ENCODE measurements around the gene C3orf52.

C3orf52 gene

DNA sequence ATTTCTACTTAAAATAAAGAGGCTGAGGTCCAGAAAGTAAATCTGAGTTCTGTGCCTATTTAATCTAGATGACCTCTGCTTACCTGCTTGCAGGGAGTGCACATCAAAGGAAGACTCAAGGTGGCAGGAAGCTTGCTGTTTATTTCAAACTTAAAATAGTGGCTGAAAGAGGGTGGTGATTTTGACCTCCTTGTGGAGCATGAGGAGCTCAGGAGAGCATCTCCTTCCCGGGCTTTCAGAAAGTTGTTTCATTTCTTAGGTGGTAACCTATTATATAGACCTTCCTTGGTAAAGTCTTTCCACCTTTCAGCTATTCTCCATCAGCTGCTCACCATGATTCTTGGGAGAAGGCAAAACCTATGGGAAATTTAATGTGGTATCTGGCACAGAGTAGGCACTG is 46.4 kb downstream of the C3orf52 start:
- H3K27ac ChIP-seq (replicated peaks), result peak overlapping the region; percentile 22
- H3K27me3 ChIP-seq (ENCODE audit: insufficient read depth, poor library complexity, severe bottlenecking), result no peaks in the 10 kb centered on the region
- TF ChIP-seq POLR2AphosphoS5 (IDR thresholded peaks at IDR 0.05; ENCODE audit: low read depth) (no peak), CTCF (IDR thresholded peaks at IDR 0.05; ENCODE audit: insufficient read depth, low read length) (no peak), SPI1 (IDR thresholded peaks at IDR 0.05; ENCODE audit: borderline replicate concordance, low read depth) (no peak), GABPA (IDR thresholded peaks at IDR 0.05; ENCODE audit: low read depth) (no peak)
- TF ChIP-seq, protein P1, sequence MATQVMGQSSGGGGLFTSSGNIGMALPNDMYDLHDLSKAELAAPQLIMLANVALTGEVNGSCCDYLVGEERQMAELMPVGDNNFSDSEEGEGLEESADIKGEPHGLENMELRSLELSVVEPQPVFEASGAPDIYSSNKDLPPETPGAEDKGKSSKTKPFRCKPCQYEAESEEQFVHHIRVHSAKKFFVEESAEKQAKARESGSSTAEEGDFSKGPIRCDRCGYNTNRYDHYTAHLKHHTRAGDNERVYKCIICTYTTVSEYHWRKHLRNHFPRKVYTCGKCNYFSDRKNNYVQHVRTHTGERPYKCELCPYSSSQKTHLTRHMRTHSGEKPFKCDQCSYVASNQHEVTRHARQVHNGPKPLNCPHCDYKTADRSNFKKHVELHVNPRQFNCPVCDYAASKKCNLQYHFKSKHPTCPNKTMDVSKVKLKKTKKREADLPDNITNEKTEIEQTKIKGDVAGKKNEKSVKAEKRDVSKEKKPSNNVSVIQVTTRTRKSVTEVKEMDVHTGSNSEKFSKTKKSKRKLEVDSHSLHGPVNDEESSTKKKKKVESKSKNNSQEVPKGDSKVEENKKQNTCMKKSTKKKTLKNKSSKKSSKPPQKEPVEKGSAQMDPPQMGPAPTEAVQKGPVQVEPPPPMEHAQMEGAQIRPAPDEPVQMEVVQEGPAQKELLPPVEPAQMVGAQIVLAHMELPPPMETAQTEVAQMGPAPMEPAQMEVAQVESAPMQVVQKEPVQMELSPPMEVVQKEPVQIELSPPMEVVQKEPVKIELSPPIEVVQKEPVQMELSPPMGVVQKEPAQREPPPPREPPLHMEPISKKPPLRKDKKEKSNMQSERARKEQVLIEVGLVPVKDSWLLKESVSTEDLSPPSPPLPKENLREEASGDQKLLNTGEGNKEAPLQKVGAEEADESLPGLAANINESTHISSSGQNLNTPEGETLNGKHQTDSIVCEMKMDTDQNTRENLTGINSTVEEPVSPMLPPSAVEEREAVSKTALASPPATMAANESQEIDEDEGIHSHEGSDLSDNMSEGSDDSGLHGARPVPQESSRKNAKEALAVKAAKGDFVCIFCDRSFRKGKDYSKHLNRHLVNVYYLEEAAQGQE (IDR thresholded peaks at IDR 0.05; ENCODE audit: insufficient replicate concordance, low read depth), result no peak
- no peak overlapping the region for H3K4me3 ChIP-seq (replicated peaks; ENCODE audit: insufficient read depth, low read length)
- DNase-seq (ENCODE audit: low read depth in 1 of 2, low spot score in 1 of 2), result no peak

GRCh38 chr3:112132975-112133448 is 46.8 kb downstream of the C3orf52 start, which contains the start of gene GCSAM:
Gene GCSAM (minus strand): TSS chr3:112133248. CDS start chr3:112133120, 128 bp downstream.
- DNase-seq (ENCODE audit: low read depth in 1 of 2, low spot score in 1 of 2), result peak; percentile 27 to 90
- Histone ChIP-seq H3K27ac (replicated peaks) (peak within 1 kb of the TSS; percentile 22), H3K4me3 (replicated peaks; ENCODE audit: insufficient read depth, low read length) (no peak within 1 kb of the TSS), H3K27me3 (ENCODE audit: insufficient read depth, poor library complexity, severe bottlenecking) (no peaks in the 10 kb centered on the region)
- TF ChIP-seq CTCF (IDR thresholded peaks at IDR 0.05; ENCODE audit: insufficient read depth, low read length), result no peak
- peak; percentile 55 for TF ChIP-seq GABPA (IDR thresholded peaks at IDR 0.05; ENCODE audit: low read depth)
- TF ChIP-seq, protein P1 (IDR thresholded peaks at IDR 0.05; ENCODE audit: insufficient replicate concordance, low read depth), result no peak
- TF ChIP-seq POLR2AphosphoS5 (IDR thresholded peaks at IDR 0.05; ENCODE audit: low read depth), result peak; percentile 57
- TF ChIP-seq SPI1 (IDR thresholded peaks at IDR 0.05; ENCODE audit: borderline replicate concordance, low read depth), result peak; percentile 88

- TF ChIP-seq, protein P1 (IDR thresholded peaks at IDR 0.05; ENCODE audit: insufficient replicate concordance, low read depth), result no peak
- no peak for TF ChIP-seq GABPA (IDR thresholded peaks at IDR 0.05; ENCODE audit: low read depth)
- TF ChIP-seq POLR2AphosphoS5 (IDR thresholded peaks at IDR 0.05; ENCODE audit: low read depth), result no peak
- Histone ChIP-seq H3K27me3 (ENCODE audit: insufficient read depth, poor library complexity, severe bottlenecking) (no peaks in the 10 kb centered on the region), H3K27ac (replicated peaks) (no peak overlapping the region; the same call in 1 of the 2 replicates), H3K4me3 (replicated peaks; ENCODE audit: insufficient read depth, low read length) (no peak overlapping the region)
- no peak for DNase-seq (ENCODE audit: low read depth in 1 of 2, low spot score in 1 of 2)
Measured at GRCh38 chr3:112133626-112134334, 47.6 kb downstream of the C3orf52 start.
